Parathyroid adenoma (tissue), 2 donors: ENCODE results near the gene CXXC5.

ENCODE experiments used
- H2AFZ ChIP-seq: fragments of 300-600 bp; sonication (generic); one replicate; pipeline ENCODE4 v1.7.0; 2017; ENCODE audit warnings: antibody characterized with exemption, mild to moderate bottlenecking
- H3K27ac ChIP-seq: fragments of 300-600 bp; sonication (generic); one replicate; pipeline ENCODE4 v1.7.0; 2017
- H3K27me3 ChIP-seq: fragments of 300-600 bp; sonication (generic); one replicate; pipeline ENCODE4 v1.7.0; 2017; ENCODE audit warnings: low read length; ENCODE audit not compliant: control insufficient read depth, insufficient read depth
- H3K36me3 ChIP-seq: fragments of 300-600 bp; sonication (generic); one replicate; pipeline ENCODE4 v1.7.0; 2017; ENCODE audit warnings: low read length; ENCODE audit not compliant: control insufficient read depth, insufficient read depth
- H3K4me1 ChIP-seq: fragments of 300-600 bp; sonication (generic); one replicate; pipeline ENCODE4 v1.7.0; 2017; ENCODE audit warnings: control low read depth
- H3K4me2 ChIP-seq: fragments of 300-600 bp; sonication (generic); one replicate; pipeline ENCODE4 v1.7.0; 2017; ENCODE audit warnings: low read length
- H3K4me3 ChIP-seq: fragments of 300-600 bp; sonication (generic); one replicate; pipeline ENCODE4 v1.7.0; 2017; ENCODE audit warnings: low read depth, low read length
- H3K79me2 ChIP-seq: fragments of 300-600 bp; sonication (generic); one replicate; pipeline ENCODE4 v1.7.0; 2017; ENCODE audit warnings: control low read depth
- H3K9ac ChIP-seq: fragments of 300-600 bp; sonication (generic); one replicate; pipeline ENCODE4 v1.7.0; 2017; ENCODE audit warnings: mild to moderate bottlenecking
- H3K9me3 ChIP-seq: fragments of 300-600 bp; sonication (generic); one replicate; pipeline ENCODE4 v1.7.0; 2017; ENCODE audit warnings: low read length; ENCODE audit not compliant: control insufficient read depth
- TF ChIP-seq, protein P1 (sequence below): fragments of 300-600 bp; sonication (generic); IDR thresholded peaks from one replicate; pipeline ENCODE4 v1.7.0; 2017; ENCODE audit warnings: antibody characterized with exemption, mild to moderate bottlenecking
- donor health status: primary hyperparathyroidism.

CXXC5 gene

DNA sequence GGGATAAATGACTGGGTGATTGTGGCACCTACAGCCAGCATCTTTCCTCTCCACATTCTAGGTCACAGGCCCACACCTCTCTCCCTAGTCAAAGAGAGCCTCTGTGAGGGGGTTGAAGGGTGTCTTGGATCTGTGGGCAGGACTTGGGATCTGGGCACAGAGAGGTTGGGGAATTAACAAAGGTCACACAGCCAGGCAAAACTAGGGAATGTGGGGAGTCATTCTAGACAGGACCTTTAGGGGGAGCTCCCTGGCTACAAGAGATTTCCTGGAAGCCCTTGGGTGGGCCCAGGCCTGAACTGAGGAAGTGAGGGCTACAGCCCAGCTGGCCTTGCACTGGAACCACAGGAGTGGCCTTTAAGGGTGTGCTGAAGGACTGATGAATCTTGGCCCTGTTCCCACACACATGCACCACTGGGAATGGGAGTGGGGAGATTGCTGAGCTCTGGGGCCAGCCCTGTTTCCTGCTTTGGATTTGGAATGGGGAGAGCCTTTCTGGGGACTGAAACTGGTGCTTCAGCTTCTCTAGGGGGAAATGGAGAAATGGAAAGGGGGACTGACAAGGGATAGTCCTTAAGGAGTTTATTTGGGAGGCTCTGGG is 12.4 kb upstream of the CXXC5 start:
- H3K27ac ChIP-seq = peak overlapping the region; percentile 11
- H3K9ac ChIP-seq = no peak overlapping the region
- no peak overlapping the region for H2AFZ ChIP-seq
- H3K27me3 ChIP-seq = no peaks in the 10 kb centered on the region
- H3K9me3 ChIP-seq = no peaks in the 10 kb centered on the region
- no peaks in the 10 kb centered on the region for H3K36me3 ChIP-seq
- H3K4me1 ChIP-seq = peaks cover 51% of the 10 kb centered on the region
- no peak overlapping the region for H3K4me2 ChIP-seq
- H3K79me2 ChIP-seq = peaks cover 14% of the 10 kb centered on the region
- H3K4me3 ChIP-seq = peak overlapping the region; percentile 3
- TF ChIP-seq, protein P1, sequence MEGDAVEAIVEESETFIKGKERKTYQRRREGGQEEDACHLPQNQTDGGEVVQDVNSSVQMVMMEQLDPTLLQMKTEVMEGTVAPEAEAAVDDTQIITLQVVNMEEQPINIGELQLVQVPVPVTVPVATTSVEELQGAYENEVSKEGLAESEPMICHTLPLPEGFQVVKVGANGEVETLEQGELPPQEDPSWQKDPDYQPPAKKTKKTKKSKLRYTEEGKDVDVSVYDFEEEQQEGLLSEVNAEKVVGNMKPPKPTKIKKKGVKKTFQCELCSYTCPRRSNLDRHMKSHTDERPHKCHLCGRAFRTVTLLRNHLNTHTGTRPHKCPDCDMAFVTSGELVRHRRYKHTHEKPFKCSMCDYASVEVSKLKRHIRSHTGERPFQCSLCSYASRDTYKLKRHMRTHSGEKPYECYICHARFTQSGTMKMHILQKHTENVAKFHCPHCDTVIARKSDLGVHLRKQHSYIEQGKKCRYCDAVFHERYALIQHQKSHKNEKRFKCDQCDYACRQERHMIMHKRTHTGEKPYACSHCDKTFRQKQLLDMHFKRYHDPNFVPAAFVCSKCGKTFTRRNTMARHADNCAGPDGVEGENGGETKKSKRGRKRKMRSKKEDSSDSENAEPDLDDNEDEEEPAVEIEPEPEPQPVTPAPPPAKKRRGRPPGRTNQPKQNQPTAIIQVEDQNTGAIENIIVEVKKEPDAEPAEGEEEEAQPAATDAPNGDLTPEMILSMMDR = peak; percentile 53

DNA sequence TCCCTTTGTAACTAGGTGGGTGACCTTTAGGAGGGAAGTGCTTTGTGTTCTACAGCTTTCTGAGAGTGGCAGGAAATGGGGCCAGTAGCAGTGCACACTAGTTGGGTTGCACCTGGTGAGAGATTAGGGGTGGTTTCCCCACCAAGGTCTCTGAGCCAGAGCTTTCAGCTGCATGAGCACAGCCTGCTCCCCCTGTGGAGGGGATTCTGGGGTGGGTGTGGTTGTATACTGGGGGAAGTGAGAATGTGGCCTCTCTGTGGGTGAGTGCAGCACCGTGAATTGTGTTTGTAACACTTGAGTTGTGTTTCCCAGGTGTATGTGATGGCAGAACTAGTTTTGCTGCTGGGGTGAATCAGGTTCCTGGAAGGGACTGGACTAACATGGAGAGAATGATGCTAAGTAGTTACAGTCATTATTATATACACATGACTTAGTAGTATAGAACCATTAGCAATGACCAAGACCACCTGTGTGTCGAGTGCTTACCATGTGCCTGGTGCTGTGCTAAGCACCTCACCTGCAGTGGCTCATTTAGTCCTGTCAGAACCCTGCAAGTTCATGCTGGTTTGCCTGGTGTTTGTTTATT is 11.8 kb upstream of the CXXC5 start:
- Histone ChIP-seq H3K4me2 (no peak overlapping the region), H3K9ac (no peak overlapping the region), H3K4me1 (peaks cover 55% of the 10 kb centered on the region), H3K4me3 (peak overlapping the region; percentile 3), H3K9me3 (no peaks in the 10 kb centered on the region), H3K36me3 (no peaks in the 10 kb centered on the region), H2AFZ (no peak overlapping the region), H3K27ac (peak overlapping the region; percentile 25), H3K79me2 (peaks cover 14% of the 10 kb centered on the region), H3K27me3 (no peaks in the 10 kb centered on the region)
- TF ChIP-seq, protein P1 = no peak

DNA sequence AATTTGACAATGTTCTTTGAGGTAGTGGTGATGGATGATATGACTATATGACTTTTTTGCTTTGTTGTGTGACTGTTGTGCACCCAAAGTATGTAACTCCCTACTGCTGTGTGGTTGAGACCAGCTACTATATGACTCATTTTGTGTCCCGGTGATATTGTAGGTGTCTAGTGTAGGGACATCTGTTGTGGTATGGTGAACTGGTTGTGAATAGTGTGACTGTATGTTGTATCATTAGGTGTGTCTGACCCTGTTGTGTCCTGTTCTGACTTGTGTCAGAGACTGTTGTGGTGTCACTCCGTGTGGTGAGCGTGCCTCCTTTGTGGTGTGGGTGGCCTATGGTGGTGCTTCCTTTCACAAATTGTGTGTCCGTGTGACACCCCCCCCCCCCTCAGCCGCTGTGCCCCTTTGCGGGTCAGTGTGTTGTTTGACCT is 11.2 kb upstream of the CXXC5 start:
- Histone ChIP-seq H3K27ac (peak overlapping the region; percentile 25), H3K4me3 (no peak overlapping the region), H3K9ac (no peak overlapping the region), H3K4me2 (peak overlapping the region; percentile 80), H3K4me1 (peaks cover 55% of the 10 kb centered on the region), H3K36me3 (no peaks in the 10 kb centered on the region), H3K27me3 (no peaks in the 10 kb centered on the region), H2AFZ (no peak overlapping the region), H3K9me3 (no peaks in the 10 kb centered on the region), H3K79me2 (peaks cover 14% of the 10 kb centered on the region)
- TF ChIP-seq, protein P1 = no peak

DNA sequence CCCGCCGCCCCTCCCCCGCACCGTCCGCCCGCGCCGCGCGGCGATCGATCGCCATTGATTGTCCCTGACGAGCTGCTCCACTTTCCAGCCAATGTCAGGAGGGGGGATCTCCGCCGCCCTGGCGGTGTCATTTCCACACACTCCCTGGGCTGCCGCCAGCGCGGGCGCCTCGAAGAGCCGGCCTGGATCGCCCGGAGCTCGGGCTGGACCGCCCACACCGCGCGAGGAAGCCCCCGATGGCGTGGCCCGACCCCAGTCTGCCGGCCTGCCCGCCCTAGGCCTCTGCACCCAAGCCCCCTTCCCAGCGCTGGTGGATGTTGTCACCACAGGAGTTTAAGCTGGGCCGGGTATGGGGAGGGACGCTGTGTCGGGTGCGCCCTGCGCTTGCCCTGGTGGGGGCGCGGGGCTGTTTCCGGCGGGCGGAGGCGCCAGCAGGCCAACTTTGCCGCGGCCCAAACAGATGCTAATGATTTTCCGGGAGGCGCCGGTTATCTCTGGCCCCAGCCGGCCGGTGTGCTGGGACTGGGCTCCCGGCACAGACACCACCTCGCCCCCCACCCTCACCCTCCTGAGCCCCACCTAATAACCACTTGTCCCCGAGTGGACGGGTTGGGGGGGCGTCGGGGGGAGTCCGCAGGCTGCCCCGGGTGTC is 10.6 kb upstream of the CXXC5 start:
- H3K27me3 ChIP-seq = no peaks in the 10 kb centered on the region
- TF ChIP-seq, protein P1 = peak; percentile 39
- peak overlapping the region; percentile 41 for H3K4me3 ChIP-seq
- H2AFZ ChIP-seq = peak overlapping the region; percentile 80
- peak overlapping the region; percentile 90 for H3K27ac ChIP-seq
- peaks cover 55% of the 10 kb centered on the region for H3K4me1 ChIP-seq
- no peaks in the 10 kb centered on the region for H3K9me3 ChIP-seq
- peak overlapping the region; percentile 80 for H3K4me2 ChIP-seq
- no peaks in the 10 kb centered on the region for H3K36me3 ChIP-seq
- H3K9ac ChIP-seq = no peak overlapping the region
- H3K79me2 ChIP-seq = peaks cover 14% of the 10 kb centered on the region
